IPS-20b (cell line): ENCODE data around the gene RIMS1.

Source experiments
- H3K27ac ChIP-seq: one replicate; pipeline ENCODE4 v1.5.1; 2013; ENCODE audit warnings: low read length
- H3K27me3 ChIP-seq: 2 replicates; pipeline ENCODE4 v1.6.1; 2013; ENCODE audit warnings: mild to moderate bottlenecking, low read length, inconsistent platforms; ENCODE audit not compliant: insufficient read depth
- H3K36me3 ChIP-seq: 2 replicates; pipeline ENCODE4 v1.6.1; 2013; ENCODE audit warnings: low read depth, mild to moderate bottlenecking, inconsistent platforms, low read length, moderate library complexity; ENCODE audit not compliant: insufficient read depth
- H3K4me1 ChIP-seq: 2 replicates; pipeline ENCODE4 v1.6.1; 2013; ENCODE audit warnings: mild to moderate bottlenecking, control low read depth, inconsistent platforms, low read length, moderate library complexity; ENCODE audit not compliant: insufficient read depth
- H3K4me3 ChIP-seq: 2 replicates; pipeline ENCODE4 v1.5.1; 2013; ENCODE audit warnings: mild to moderate bottlenecking, low read length, inconsistent platforms
- H3K9ac ChIP-seq: 2 replicates; pipeline ENCODE4 v1.6.1; 2013; ENCODE audit warnings: low read depth, mild to moderate bottlenecking, inconsistent platforms, low read length, moderate library complexity
- H3K9me3 ChIP-seq: 2 replicates; pipeline ENCODE4 v1.6.1; 2013; ENCODE audit warnings: mild to moderate bottlenecking, low read depth, low read length, inconsistent platforms; ENCODE audit not compliant: insufficient read depth

The RIMS1 gene

GRCh38 chr6:72130327-72130726, 244.0 kb downstream of the RIMS1 start:
- no peaks in the 10 kb centered on the region for H3K27me3 ChIP-seq
- H3K4me3 ChIP-seq: no peak overlapping the region
- no peak overlapping the region for H3K27ac ChIP-seq
- H3K4me1 ChIP-seq: no peaks in the 10 kb centered on the region; the same call in 1 of the 2 replicates
- H3K36me3 ChIP-seq: no peaks in the 10 kb centered on the region
- no peak overlapping the region for H3K9ac ChIP-seq
- peaks cover 9% of the 10 kb centered on the region for H3K9me3 ChIP-seq

GRCh38 chr6:72132427-72132826, 246.1 kb downstream of the RIMS1 start:
- H3K27me3 ChIP-seq: no peaks in the 10 kb centered on the region
- H3K9me3 ChIP-seq: no peaks in the 10 kb centered on the region
- no peak overlapping the region for H3K9ac ChIP-seq
- H3K4me3 ChIP-seq: no peak overlapping the region
- H3K36me3 ChIP-seq: no peaks in the 10 kb centered on the region
- H3K4me1 ChIP-seq: no peaks in the 10 kb centered on the region; the same call in 1 of the 2 replicates
- no peak overlapping the region for H3K27ac ChIP-seq

- H3K36me3 ChIP-seq: no peaks in the 10 kb centered on the region
- H3K4me3 ChIP-seq: no peak overlapping the region
- no peaks in the 10 kb centered on the region for H3K9me3 ChIP-seq
- H3K27ac ChIP-seq: no peak overlapping the region
- H3K9ac ChIP-seq: no peak overlapping the region
- no peaks in the 10 kb centered on the region for H3K27me3 ChIP-seq
- no peaks in the 10 kb centered on the region; the same call in 1 of the 2 replicates for H3K4me1 ChIP-seq
Observed at GRCh38 chr6:72132851-72133250, 246.5 kb downstream of the RIMS1 start.

DNA sequence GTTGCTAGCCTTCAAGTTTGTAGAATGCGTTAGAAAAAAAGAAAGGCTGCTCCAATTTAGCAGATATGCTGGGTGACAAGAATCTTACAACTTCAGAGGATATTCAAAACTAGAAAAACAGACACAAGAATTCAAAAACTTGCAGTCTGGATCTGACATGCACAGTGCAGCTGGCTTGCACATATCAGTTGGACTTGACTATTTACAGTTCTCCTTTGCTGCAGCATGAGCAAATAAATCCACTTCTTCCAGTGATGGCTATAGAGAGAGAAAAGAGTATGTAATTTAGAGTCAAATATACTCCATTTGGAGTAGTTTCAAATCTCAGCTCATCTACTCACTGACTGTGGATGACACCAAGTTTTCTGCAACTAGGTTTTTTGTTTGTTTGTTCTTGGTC, 247.0 kb downstream of the RIMS1 start:
- H3K4me3 ChIP-seq: no peak overlapping the region
- no peaks in the 10 kb centered on the region for H3K36me3 ChIP-seq
- H3K27ac ChIP-seq: no peak overlapping the region
- no peaks in the 10 kb centered on the region for H3K9me3 ChIP-seq
- H3K27me3 ChIP-seq: no peaks in the 10 kb centered on the region
- no peak overlapping the region for H3K9ac ChIP-seq
- H3K4me1 ChIP-seq: no peaks in the 10 kb centered on the region; the same call in 1 of the 2 replicates

DNA sequence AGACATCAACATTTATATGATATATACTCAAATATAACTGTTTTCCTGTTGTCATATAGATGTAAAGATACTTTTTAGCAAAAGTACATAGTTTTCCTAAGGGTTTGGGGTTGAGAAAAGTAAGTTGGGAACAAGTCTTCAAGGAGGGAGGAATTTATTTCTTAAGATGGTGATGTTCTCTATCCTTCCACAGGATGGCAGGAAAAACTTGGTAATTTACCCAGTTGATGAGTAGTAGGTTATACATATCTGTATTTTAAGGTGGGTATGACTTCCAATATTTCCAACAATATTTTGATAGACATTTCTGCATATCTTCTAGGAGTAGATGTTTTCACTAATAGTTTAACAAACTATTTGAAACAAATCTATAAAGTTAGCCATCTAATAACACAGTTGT, 254.4 kb downstream of the RIMS1 start:
- Histone ChIP-seq H3K9ac (no peak overlapping the region), H3K27ac (no peak overlapping the region), H3K9me3 (0 out of 2 replicates have a peak, but pooled peaks cover 4% of the 10 kb centered on the region), H3K4me1 (no peaks in the 10 kb centered on the region), H3K27me3 (no peaks in the 10 kb centered on the region), H3K4me3 (no peak overlapping the region), H3K36me3 (no peaks in the 10 kb centered on the region)

GRCh38 chr6:72149715-72150114, 263.4 kb downstream of the RIMS1 start:
- H3K9ac ChIP-seq: no peak overlapping the region
- H3K4me3 ChIP-seq: no peak overlapping the region
- no peak overlapping the region for H3K27ac ChIP-seq
- peaks cover 40% of the 10 kb centered on the region for H3K9me3 ChIP-seq
- no peaks in the 10 kb centered on the region for H3K36me3 ChIP-seq
- H3K4me1 ChIP-seq: no peaks in the 10 kb centered on the region
- H3K27me3 ChIP-seq: no peaks in the 10 kb centered on the region

DNA sequence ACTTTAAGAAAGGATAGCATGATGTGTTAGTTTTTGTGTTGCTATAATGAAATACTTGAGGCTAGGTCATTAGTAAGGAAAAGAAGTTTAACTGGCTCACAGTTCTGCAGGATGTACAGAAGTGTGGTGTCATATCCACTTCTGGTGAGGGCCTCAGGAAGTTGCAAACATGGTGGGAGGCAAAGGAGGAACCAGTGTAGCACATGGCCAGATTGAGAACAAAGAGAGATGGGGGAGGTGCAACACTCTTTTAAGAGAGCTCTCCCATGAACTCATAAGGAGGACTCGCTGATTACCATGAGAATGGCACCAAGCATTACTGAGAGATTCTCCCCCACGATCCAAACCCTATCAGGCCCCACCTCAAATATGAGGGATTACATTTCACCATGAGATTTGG, 265.4 kb downstream of the RIMS1 start:
- H3K9ac ChIP-seq: no peak overlapping the region

DNA sequence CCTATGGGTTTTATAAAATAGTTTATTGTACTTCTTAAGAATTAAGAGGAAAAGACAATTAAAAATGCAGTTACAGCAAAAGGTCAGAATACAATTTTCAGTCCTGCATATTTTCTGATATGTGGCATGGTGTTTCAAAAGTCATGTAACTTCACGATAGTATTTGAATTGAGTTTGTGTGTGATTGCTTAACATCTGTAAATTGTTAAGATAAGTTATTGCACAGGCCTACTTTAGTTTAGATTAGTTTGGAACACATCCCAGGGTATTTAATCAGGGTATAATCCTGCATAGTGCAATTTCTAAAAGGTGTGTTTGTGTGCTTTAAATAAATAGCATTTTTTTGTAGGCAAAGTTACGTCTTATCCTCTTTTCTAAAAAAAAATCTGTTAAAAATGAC, 289.6 kb downstream of the RIMS1 start:
- no peaks in the 10 kb centered on the region for H3K36me3 ChIP-seq
- H3K27me3 ChIP-seq: peaks cover 14% of the 10 kb centered on the region
- no peak overlapping the region for H3K27ac ChIP-seq
- H3K9me3 ChIP-seq: no peaks in the 10 kb centered on the region
- no peak overlapping the region for H3K4me3 ChIP-seq
- no peaks in the 10 kb centered on the region for H3K4me1 ChIP-seq
- H3K9ac ChIP-seq: no peak overlapping the region

More for the DNA sequence above, 265.4 kb downstream of the RIMS1 start:
- no peaks in the 10 kb centered on the region for H3K36me3 ChIP-seq
- no peaks in the 10 kb centered on the region for H3K27me3 ChIP-seq
- H3K9me3 ChIP-seq: peaks cover 26% of the 10 kb centered on the region
- no peak overlapping the region for H3K27ac ChIP-seq
- H3K4me3 ChIP-seq: no peak overlapping the region
- no peaks in the 10 kb centered on the region for H3K4me1 ChIP-seq

DNA sequence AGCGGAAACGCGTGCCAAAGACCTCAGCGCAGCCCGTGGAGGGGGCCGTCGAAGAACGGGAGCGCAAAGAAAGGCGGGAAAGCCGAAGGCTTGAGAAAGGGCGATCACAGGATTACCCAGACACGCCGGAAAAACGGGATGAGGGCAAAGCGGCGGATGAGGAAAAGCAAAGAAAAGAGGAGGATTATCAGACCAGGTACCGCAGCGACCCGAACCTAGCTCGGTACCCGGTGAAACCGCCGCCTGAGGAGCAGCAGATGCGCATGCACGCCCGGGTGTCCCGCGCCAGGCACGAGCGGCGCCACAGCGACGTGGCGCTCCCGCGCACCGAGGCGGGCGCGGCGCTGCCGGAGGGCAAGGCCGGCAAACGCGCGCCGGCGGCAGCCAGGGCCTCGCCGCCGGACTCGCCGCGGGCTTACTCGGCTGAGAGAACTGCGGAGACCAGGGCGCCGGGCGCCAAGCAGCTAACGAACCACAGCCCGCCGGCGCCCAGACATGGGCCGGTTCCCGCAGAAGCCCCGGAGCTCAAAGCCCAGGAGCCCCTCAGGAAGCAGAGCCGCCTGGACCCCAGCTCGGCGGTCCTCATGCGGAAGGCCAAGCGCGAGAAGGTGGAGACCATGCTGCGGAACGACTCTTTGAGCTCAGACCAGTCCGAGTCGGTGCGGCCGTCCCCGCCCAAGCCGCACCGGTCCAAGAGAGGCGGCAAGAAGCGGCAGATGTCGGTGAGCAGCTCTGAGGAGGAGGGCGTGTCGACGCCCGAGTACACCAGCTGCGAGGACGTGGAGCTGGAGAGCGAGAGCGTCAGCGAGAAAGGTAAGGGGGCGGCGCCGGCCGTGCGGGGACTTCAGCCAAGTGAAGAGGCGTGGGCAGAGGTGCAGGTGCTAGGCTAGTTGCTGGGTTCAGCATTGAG, 296.2 kb downstream of the RIMS1 start:
- Histone ChIP-seq H3K4me3 (peak overlapping the region; percentile 57), H3K36me3 (no peaks in the 10 kb centered on the region), H3K27me3 (peaks cover 60% of the 10 kb centered on the region), H3K9ac (peak overlapping the region; percentile 61; the same call in 1 of the 2 replicates), H3K27ac (no peak overlapping the region), H3K4me1 (no peaks in the 10 kb centered on the region), H3K9me3 (0 out of 2 replicates have a peak, but pooled peaks cover 4% of the 10 kb centered on the region)

- Histone ChIP-seq H3K9ac (no peak overlapping the region), H3K4me3 (no peak overlapping the region), H3K4me1 (peaks cover 7% of the 10 kb centered on the region; the same call in 1 of the 2 replicates), H3K36me3 (no peaks in the 10 kb centered on the region), H3K27ac (no peak overlapping the region), H3K9me3 (no peaks in the 10 kb centered on the region), H3K27me3 (no peaks in the 10 kb centered on the region)
Observed at GRCh38 chr6:72203983-72204382, 317.6 kb downstream of the RIMS1 start.

DNA sequence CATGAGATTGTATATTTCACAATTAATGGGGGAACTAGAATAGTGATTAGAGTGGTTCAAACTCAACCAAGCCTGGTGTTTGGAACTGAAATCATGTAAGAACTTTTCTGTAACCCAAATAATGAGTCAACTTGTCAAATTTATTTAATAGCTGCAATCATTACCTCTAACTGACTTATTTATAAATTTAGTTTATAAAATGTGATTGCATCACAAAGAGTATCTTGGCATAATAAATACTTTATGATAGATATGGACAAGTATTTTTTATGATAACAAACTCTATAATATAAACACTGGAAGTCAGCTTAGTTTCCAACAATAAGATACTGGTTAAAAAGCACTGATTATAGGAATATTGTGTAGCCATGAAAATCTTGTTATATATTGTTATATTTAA, 319.1 kb downstream of the RIMS1 start:
- Histone ChIP-seq H3K27me3 (no peaks in the 10 kb centered on the region), H3K4me1 (peaks cover 7% of the 10 kb centered on the region; the same call in 1 of the 2 replicates), H3K9me3 (no peaks in the 10 kb centered on the region), H3K9ac (no peak overlapping the region), H3K36me3 (no peaks in the 10 kb centered on the region), H3K4me3 (no peak overlapping the region), H3K27ac (no peak overlapping the region)

DNA sequence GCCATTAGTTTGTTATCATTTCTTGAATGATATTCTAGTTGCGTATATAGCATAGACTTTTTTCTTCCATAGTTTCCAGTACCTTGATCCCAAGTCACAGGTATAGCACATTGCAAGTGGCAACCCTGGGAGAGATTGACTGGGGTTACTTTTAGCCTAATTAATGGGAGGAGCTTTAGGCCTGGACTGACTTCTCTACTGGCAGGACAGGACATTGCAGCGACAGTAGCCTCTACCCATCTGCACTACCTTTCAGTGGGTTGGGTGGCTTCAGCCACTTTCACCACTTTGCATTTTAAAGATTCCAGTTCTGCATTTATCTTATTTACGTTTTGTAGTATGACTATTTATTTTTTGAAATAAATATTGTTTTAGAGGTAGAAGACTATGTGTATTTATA, 320.3 kb downstream of the RIMS1 start:
- Histone ChIP-seq H3K27ac (no peak overlapping the region), H3K9me3 (no peaks in the 10 kb centered on the region), H3K4me3 (no peak overlapping the region), H3K27me3 (no peaks in the 10 kb centered on the region), H3K9ac (no peak overlapping the region), H3K36me3 (no peaks in the 10 kb centered on the region), H3K4me1 (peaks cover 7% of the 10 kb centered on the region; the same call in 1 of the 2 replicates)
